GM19193 (cell line): ENCODE results near the gene TAOK1.

ENCODE experiments used
- POLR2A ChIP-seq: IDR thresholded peaks from 4 replicates; pipeline ENCODE4 v1.6.1; 2011; ENCODE audit not compliant: insufficient read depth, insufficient read length; ENCODE audit errors: extremely low read depth

The TAOK1 gene

DNA sequence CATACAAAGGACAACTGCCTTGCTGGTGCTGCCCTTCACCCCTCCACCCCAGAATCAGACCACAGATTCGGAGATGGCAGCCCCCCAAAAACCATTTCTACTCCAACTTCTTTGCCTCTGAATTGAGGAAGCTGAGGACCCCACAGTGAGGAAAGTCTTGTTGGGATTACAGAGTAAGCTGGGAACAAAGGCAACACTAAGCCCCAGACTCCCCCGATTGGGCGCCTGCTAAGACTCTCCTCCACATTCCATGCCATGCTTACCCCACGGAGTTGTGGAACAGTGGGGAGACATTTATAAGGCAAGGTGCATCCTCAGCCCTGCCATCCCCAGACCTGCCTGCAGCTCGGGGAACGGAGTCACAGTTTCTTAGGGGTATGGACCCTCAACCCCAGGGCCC is 197.4 kb downstream of the TAOK1 start:
- TF ChIP-seq POLR2A, result no peak

DNA sequence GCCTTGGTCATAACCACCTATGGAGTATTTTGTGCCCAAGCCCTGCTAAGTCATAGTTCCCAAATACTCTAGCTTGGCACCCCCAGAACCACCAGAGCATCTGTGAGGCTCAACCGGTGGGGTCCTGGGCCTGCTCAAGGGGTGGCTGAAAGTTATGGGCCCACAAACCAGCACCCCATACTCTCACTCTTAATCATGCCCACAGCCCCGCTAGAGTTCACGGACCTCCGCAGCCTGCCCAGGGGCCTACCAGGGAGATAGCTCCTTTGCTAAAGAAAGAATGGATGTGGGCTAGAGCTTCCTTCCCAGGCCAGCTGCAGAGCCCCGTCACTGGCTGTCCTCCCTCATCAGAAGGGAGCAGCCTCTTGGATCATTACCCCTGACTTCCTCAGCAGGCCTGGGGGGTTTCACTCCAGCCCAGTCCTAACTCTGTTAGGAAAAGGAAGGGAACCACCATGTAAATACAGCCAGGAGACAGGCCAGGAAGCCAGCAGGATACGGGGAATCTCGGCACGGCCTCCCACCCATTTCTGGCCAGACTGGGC is 197.9 kb downstream of the TAOK1 start:
- no peak for TF ChIP-seq POLR2A

DNA sequence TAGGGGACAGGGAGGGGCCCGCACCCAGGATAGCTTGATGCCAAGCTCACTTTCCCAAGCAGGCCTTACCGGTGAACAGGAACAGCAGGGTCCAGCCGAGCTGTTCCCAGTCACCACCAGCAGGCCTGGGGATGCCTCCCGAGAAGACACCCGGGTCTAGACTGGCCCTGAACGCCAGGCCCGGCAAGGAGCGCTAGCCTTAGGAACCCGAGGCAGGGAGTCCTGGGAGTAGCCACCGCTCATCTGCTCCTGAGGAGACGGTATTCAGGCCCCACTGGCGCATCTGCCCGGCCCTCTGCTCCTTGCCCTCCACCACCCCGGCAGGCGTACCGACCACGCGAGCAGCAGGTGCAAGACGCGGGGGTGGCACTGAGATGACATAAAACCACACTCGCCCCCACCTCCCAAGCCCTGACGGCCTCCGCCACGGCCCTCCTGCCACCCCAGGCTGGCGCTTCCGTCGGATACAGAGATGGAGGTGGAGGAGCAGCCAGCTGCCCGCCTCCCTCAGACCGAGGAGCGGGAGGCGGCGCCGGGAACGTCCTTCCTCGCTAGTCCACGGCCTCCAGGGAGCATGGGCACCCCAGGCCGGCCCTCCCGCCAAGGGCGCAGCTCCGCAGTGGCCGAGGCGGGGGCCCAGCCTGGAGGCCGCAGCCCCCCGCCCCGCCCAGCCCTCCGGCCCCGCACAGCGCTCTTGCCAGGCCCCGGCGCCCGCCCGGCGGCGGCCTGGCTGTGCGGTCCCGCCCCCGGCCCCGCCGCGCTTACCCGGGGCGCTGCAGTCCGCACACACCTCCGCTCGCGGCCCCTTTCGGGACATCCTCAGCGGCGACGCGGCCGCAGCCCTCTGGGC is 198.6 kb downstream of the TAOK1 start:
- peak; percentile 13 for TF ChIP-seq POLR2A

DNA sequence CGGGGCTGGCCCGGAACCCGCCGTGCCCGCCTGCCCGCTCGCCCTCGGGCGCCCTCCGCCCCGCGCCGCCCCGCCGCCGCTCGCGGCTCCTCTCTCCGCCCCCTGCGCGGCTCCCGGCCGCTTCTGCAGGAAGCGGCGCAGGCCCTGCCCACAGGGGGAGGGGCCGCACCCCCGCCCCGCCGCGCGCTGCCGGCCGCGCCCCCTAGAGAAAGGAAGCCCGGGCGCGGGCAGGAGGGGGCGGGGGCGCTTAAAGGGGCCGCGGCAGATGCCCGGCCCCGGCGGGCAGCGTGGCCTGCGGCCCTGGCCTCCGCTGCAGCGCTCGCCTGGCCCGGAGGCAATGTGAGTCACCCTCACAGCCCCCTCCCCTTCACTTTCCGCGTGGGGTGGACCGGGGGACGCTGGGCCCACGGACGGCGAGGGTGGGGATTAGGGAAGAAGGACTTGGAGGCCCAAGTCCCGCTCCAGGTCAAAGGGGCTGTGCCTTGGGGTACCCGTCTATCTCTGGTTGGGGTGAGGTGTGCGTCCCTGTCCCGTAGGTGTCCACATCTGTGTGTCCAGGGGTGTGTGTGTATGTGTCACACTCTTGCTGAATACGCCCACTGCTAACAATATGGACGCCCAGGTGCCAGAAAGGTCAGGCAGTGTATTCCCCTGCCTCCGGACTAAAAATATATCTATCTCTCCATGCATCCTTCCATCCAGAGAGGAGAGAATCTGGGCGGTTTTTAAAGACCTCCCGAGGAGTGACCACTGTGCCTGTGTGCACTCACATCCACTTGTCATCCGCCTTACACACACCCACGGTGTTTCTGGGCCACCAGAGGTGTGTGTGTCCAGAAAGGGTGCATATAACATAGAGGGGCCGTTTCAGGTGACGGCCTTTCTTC is 199.6 kb downstream of the TAOK1 start, which contains the start of gene GIT1:
TSS of gene GIT1 (minus strand) at position 125 of the 887 bp plus-strand sequence. CDS start 270 bp downstream, outside the sequence.
- TF ChIP-seq POLR2A, result peak; percentile 20

DNA sequence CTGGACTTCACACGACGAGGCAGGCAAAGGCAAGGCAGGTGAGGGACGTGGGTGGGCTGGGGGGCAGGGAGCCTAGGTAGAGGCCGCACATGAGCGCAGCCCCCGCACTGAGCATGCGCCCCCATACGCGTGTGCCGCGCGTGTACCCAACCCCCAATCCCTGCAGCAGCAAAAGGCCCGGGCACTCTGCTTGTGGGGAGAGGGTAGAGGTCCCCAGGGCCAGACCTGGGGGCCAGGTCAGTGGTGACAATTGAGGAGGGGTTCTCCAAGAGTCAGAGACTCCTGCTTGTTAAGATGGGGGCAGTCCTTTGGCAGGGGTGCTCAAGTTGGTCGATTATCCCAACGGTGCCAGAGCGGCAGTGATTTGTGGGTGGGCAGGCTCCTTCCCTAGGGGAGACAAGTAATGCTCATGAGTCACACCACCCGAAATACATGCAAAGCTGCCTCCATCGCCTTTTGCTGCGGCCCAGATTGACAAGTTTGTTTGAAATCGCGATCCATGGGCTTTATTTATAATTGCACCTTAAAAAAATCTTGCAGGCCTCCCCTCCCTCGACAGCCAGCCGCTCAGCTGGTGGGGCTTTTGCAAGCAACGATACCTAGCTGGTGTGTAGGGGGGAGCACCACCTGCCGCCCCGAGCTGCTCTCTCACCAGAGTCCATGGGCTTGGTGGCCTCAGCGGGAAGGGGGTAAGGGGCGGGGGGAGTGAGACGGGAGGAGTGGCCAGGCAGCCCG is 200.4 kb downstream of the TAOK1 start:
- no peak for TF ChIP-seq POLR2A

DNA sequence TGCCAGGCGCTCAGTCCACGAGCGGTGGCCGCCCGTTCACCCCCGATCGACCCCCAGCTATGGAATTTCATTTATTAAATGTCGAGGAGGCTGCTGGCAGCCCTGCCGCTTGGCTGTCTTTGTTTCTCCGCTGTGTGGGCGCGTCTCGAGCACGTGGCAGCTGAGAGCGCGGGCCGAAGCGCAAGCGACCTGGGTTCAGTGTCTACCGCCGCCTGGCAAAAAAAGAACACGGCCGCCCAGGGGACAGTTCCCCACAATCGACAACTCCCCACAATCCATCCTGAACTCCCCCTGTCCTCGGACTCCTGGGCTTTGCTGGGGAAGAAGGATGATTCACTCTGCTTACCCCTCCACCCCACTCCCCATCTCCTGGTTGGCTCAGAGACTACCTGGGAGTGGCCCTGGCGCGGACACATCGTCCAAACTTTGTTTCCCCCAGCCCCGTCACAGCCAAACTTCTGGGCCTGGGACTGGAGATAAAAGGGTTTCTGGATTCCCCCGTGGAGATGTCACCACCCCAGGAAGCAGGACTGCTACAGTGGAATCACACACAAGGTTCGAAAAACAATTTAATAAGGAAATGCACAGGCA is 201.1 kb downstream of the TAOK1 start:
- TF ChIP-seq POLR2A, result no peak

DNA sequence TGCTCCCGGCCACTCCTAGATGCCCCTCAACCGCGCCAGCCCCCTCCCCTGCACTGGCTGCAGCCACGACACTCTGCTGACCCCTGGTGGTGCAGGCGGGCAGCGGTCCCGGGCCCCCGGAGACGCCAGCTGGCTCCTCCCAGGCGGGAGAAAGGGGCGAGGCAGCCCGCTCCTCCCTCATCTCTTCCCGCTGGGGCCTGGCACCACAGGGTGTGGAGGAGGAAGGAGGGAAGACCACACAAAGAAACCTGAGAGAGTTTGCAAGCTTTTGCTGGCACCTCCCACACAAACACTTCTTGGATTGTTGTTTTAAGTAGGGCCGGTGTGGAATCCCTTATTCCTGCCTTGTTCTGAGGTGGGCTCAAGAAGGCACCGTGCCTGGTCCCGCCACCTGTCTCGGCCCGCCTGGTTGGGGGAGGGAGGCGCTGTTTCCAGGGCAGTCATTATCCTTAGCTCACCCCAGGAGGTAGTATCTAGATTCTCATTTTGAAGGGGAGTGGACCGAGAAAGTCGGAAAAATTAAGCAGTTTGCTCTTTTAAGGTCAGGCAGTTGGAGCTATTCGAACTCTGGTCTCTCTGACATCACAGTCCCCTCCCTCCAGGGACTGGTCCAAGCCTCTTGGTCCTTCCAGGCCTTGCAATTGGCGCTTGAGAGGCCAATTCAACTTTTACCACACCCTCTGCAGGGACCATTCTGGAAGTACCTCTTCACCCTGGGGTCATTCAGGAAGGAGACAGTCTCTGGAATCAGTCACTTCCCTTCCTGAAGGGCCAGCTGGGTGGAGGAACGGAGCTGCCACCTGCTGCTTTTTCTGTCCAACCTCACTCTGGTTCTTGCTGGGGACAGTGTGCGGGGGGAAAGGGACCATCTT is 201.8 kb downstream of the TAOK1 start:
- no peak for TF ChIP-seq POLR2A

DNA sequence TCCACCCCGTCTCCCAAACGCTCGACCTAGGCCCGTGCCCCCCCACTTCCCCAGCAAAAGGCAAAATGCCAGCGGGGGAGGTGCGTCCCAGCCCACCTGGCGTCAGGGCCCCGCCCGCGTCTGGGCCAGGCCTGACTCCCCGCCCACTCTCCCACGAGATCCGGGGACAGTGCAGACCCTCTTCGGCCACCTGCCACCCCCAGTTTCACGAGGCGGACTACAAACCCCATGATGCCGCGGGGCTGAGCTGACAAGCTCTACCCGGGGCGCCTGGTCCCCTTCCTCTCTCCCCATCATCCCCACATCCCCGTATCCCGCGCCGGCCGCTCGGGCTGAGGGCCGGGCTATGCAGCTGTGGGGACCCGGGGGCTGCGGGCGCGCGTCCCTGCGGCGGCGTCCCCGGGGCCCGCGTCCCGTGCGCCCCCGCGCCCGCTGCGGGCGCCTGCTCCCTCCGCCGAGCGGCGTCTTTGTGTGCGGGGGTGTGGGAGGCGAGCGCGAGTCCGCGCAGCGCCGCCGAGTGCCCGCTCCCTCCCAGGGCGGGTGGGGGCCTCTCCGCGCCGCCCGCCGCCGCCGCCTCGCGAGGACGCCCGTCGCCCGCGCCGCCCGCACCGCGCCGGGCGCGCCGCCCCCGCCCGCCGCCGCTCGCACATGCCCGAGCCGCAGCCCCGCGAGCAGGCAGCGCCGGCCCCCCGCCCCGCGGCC is 202.8 kb downstream of the TAOK1 start, which contains the start of gene ANKRD13B:
TSS of gene ANKRD13B (plus strand) at position 283 of the 702 bp plus-strand sequence. CDS start 490 bp downstream, outside the sequence.
- TF ChIP-seq POLR2A, result no peak

DNA sequence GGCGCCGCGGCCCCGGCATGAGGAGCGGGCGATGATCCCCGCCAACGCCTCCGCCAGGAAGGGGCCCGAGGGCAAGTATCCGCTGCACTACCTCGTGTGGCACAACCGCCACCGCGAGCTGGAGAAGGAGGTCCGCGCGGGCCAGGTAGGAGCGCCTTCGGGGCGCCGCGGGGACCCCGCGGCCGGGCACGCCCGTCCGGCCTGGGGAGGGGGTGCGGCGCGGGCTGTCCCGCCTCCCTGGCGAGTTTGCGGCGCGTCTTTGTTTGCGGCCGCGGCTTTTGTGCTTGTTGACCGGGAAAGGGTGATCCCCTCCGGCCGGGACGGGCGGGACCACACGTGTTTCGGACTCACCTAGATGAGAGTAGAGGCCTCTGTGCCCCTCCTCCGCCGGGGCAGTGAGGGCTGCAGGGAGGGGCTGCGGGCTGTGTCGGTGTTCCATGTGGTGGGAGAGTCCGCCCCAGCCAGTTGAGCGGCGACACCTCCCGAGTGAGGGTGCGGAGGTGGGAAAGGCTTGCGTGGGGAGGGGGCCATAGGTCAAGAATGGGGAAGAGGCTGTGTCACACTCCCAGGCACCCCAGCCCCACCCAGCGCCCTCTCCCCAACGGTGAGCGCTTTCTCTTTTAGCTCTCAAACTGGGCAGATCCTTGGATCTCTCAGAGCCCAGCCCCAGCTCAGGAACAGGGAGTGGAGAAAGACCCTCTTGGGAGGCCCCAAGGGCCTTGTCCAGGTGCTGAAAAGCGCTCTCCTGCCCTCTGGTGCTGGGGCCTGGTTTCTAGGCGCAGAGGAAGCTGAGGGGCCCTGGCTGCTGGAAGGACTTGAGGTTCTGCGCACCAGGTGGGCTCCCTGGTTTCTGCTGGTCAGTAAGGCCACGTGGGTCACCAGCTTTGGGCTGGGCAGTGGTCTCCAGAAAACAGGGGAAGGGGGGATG is 203.7 kb downstream of the TAOK1 start:
- no peak for TF ChIP-seq POLR2A

DNA sequence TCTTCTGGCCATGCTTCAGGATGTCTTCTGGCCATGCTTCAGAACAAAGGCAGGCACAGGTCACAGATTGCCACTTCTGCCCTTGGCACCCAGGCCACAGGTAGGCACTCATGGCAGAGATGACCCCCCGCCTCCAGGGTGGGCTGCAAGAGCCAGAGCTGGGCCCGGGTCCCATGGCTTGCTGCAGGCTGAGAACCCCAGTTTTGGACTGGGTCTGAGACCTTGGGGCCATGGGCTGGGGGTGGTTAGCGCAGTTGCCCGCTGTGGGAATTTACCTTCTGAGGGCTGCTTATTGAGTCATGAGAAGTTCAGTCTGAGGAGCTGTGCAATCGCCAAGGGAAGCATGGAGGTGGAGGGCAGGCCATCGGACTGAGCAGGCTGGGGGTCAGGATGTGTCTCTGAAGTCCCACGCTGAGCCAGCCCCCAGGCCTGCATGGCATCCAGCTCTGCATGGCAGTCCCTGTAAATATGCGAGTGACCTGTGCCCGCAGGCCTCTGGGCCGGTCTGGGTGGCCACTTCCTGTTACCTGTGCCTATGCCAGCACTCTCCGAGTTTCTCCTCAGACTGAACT is 204.4 kb downstream of the TAOK1 start:
- TF ChIP-seq POLR2A, result no peak
